ENCODE measurements around the gene TIAM2. TPM values are rescaled to one million over a fixed set of nuclear protein-coding genes. Genes with fewer than 3 reads are reported as not detected.

TIAM2 gene
- total and polyA plus RNA-seq, 2 donors (not counting 3 experiments of a cell fraction or from before 2014, with no cell fraction given) = 9.6 to 18.5 TPM

GRCh38 chr6:155122199-155122950 lies 127.3 kb downstream of the TIAM2 start:
- H3K27me3 ChIP-seq (ENCODE audit: control insufficient read depth in 2 of 2, insufficient read depth in 2 of 2, low read length in 2 of 2) = no peaks in the 10 kb centered on the region
- no peaks in the 10 kb centered on the region for H4K20me1 ChIP-seq (replicated peaks; ENCODE audit: control insufficient read depth, extremely low read depth, insufficient read depth, low read length)
- H2AFZ ChIP-seq (ENCODE audit: low read depth, low read length) = no peak overlapping the region
- H3K4me1 ChIP-seq (ENCODE audit: control insufficient read depth, extremely low read depth, insufficient read depth, low read length) = peaks cover 8% of the 10 kb centered on the region
- dilution Hi-C loops (cut with MboI; ENCODE audit: extremely low pct_ligation_motif_present, low sequenced_read_pairs) (no loop called here), intact Hi-C loops (cut with micrococcal nuclease) (no loop called here)
- H3K27ac ChIP-seq (ENCODE audit: insufficient read depth, low read depth, low read length) = no peak overlapping the region
- no peaks in the 10 kb centered on the region for H3K36me3 ChIP-seq (ENCODE audit: control insufficient read depth in 2 of 2, extremely low read depth in 1 of 2, insufficient read depth in 2 of 2, low read length in 2 of 2)
- no peak overlapping the region for H3K4me3 ChIP-seq (replicated peaks in 1 of 3; ENCODE audit: insufficient read depth in 1 of 3, low read depth in 1 of 3, low read length in 3 of 3)
- FAIRE-seq (no peak), DNase-seq (ENCODE audit: low read depth, low spot score) (no peak)
- no peaks in the 10 kb centered on the region for H3K9me3 ChIP-seq (replicated peaks; ENCODE audit: control insufficient read depth, insufficient read depth, low read length)
- H3K4me2 ChIP-seq (ENCODE audit: insufficient read depth, low read length) = no peak overlapping the region
- TF ChIP-seq POLR2AphosphoS5 (IDR thresholded peaks at IDR 0.05; ENCODE audit: insufficient read depth, low read depth, low read length) (no peak), JUN (IDR thresholded peaks at IDR 0.05; ENCODE audit: borderline replicate concordance, insufficient read depth, insufficient read length, low read depth) (no peak), FOS (IDR thresholded peaks at IDR 0.05; ENCODE audit: borderline replicate concordance, insufficient read depth, low read length) (no peak), MAX (IDR thresholded peaks at IDR 0.05; ENCODE audit: insufficient read depth, insufficient read length) (no peak), MYC (IDR thresholded peaks at IDR 0.05; ENCODE audit: low read depth, low read length) (no peak), POLR2A (IDR thresholded peaks at IDR 0.05; ENCODE audit: low read depth, low read length) (no peak), GATA2 (IDR thresholded peaks at IDR 0.05; ENCODE audit: insufficient read depth, insufficient read length, low read depth, low read length) (no peak), CTCF (IDR thresholded peaks at IDR 0.05; ENCODE audit: extremely low read depth in 1 of 2, insufficient read depth in 1 of 2, low read depth in 1 of 2, low read length in 2 of 2) (no peak), EZH2 (IDR thresholded peaks at IDR 0.05; ENCODE audit: borderline replicate concordance, low read depth, low read length, severe bottlenecking) (no peak)
- no TSS peak for BruUV-seq (replicated peaks)
- ChIA-PET POLR2A (no interaction called here), CTCF (interaction anchor here (2.0 kb wide), 1 partner anchor 194 kb away, joined by 8 read pairs; no protein-coding TSS in a partner anchor)
- no peaks in the 10 kb centered on the region for H3K9me1 ChIP-seq (replicated peaks; ENCODE audit: control insufficient read depth, extremely low read depth, insufficient read depth, low read length)
- H3K9ac ChIP-seq (replicated peaks; ENCODE audit: extremely low read depth, insufficient read depth, low read length) = no peak overlapping the region
- H3K79me2 ChIP-seq (ENCODE audit: control insufficient read depth, insufficient read depth, low read length) = no peaks in the 10 kb centered on the region

All from endothelial cell of umbilical vein (primary cell).